GM21825 (cell line): ENCODE results near the gene OR51A2.
"Not testable (repeated sequence)": the region's sequence is repeated elsewhere in the genome, so short reads cannot be mapped to it uniquely, and the experiment has no call there.

Source experiments
- ATAC-seq: cut with Tn5 transposase; IDR thresholded peaks from one replicate; pipeline ENCODE4 v1.9.1; 2021; ENCODE audit warnings: mild to moderate bottlenecking, moderate library complexity; ENCODE audit not compliant: unreplicated experiment

OR51A2 gene, protein sequence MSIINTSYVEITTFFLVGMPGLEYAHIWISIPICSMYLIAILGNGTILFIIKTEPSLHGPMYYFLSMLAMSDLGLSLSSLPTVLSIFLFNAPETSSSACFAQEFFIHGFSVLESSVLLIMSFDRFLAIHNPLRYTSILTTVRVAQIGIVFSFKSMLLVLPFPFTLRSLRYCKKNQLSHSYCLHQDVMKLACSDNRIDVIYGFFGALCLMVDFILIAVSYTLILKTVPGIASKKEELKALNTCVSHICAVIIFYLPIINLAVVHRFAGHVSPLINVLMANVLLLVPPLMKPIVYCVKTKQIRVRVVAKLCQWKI

DNA sequence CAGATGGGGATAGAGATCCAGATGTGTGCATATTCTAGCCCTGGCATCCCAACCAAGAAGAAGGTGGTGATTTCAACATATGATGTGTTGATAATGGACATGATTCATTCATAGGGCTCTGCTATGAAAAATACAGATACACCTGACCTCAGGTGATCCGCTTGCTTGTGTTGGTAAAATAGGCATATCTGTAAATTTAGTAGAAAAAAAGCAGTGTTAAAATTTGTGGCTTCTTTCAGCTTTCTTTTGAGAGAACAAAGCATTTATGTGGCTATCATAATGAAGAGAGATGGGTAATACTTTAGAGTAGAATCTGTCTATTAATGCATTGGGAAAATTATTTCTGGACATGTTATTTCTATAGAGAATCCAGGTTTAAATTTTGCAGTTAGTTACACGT lies at the start of gene OR51A2:
Gene OR51A2, minus strand, starts transcription at position 101 of the 400 bp plus-strand sequence. Its CDS starts 0 bp downstream, at position 101.
- ATAC-seq: not testable (repeated sequence)

- ATAC-seq: no peak
Measured at GRCh38 chr11:5004424-5005274, 49.1 kb upstream of the OR51A2 start.

DNA sequence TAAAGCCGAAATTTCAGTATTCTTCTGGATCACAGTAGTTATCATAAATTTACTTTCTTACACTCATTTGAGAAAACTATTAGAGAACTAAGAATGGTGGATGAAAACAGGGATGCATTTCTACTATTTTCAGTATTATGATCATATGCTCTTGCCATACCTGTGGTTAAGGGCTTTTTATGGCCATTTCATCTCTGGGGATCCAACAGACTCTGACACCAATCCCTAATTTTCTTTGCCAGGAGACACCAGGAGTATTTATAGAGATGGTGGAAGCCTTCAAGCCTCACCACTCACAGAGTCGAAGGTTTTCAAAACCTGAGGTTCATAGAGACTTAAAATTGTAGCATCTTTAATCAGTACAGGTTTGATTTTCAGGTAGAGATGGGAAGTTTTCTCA lies 39.0 kb upstream of the OR51A2 start, which contains the start of gene OR51L1:
Gene OR51L1, plus strand, starts transcription at position 301 of the 400 bp plus-strand sequence. CDS start 4,132 bp downstream, outside the sequence.
- no peak for ATAC-seq

DNA sequence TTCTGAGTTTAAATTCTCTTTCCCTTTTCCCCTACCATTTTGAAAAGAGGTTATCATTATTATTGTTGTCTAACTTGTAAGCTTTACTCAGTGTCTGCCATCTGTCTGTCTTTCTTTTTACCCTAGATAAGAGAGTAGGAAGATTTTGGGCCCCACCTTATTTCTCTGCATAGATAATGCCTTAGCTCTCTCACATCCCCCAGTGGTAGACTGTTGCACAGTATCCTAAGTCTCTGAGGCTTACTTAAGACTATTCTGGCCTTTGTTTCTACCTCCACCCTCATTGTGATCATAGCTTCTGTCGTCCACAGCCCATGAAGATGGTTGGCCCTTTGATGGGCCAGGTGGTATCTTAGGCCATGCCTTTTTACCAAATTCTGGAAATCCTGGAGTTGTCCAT lies 35.5 kb upstream of the OR51A2 start:
- ATAC-seq: no peak

- no peak for ATAC-seq
Measured at GRCh38 chr11:4983841-4984240, 28.3 kb upstream of the OR51A2 start.

DNA sequence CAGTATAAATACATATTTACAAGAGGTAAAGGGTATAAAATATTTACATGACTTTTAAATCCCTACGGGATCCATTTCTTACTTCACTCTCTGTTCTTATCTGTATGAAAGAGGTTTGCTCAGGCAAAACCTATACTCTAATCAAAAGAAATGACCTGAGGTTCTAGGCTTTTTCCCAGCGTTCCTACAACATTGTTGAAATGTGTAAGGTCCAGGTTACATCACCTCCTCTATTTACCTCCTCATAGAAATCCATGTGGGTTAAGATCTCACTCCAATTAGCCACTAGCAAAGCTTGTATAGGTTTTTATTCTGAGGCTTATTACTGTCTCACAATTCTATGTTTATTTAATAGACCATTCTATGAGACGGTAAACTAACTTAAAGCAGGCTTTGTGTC lies 27.2 kb upstream of the OR51A2 start:
- ATAC-seq: no peak

DNA sequence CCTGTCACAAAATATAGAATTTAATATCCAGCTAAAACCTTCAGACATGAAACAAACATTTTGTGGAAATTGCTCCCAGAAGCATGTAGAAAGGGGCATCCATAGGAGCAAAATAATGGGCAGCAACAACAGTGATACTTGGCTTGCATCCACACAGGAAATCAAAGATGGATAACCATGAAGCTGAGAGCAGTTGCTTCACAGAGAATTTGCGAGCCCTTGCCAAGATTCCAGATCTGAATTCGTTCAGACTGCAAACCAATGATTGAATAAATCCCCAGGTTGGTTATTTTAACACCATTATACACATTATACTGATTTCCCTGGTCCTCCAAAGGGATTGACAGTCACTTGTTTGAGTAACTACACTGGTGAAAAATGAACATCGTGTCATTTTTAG lies 23.5 kb upstream of the OR51A2 start:
- ATAC-seq: no peak

DNA sequence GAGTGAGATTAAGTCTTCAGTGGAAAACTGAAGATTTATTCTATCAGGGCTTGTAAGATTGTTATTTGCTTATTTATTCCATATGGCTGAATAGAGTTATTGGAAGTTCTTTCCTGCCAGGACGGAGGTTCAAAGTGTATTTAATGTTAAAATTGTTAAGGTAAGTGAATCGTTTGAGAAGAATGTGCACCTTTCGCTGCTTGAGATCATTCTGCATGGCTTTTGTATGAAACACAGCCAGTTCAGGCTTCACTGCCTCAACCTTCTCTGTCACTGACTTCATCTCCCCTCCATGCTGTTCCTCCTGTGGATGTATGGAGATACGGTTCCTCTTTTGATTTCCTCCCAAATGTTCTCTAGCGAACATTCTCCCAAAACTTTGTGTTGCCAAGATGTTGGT lies 19.9 kb upstream of the OR51A2 start:
- no peak for ATAC-seq

- ATAC-seq: no peak
Measured at GRCh38 chr11:4962816-4963215, 7.3 kb upstream of the OR51A2 start.

GRCh38 chr11:4960877-4961276 lies 5.4 kb upstream of the OR51A2 start:
- no peak for ATAC-seq

DNA sequence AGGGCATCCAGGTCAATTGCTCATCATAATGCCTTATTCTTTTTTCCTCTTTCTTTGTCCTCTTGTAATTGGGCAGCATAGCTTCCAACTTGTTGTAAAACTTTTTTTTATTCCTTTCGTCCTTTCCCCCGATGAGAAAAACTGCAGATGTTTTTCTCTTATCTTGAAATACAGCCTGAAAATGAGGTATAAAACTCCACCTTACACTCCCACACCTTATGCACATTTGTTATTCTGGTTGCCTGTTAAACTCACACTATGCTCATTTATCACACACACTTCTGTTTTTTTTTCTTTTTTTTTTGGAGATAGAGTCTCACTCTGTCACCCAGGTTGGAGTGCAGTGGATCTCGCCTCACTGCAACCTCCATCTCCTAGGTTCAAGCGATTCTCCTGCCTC lies 1.9 kb upstream of the OR51A2 start:
- no peak for ATAC-seq

DNA sequence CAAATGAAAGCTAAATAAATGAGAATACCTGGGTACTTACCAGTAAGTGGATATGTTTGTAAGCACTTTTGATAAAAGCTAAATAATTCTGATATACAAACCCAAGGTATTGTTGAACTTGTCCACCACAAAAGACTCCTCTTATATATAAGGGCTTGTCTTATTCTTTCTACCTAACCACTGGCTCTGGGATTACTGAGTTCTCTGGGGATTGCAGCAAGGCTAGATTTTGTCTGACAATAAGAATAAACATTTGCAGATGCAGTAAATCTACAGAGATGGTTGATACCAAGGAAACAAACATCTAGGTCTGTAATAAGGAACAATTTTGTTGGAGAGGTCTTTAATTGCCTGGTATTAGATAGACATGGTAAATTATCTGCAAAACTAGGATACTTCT lies 8.0 kb downstream of the OR51A2 start, which contains the start of gene OR51A4:
Gene OR51A4, minus strand, starts transcription at position 101 of the 400 bp plus-strand sequence. CDS start 505 bp downstream, outside the sequence.
- no peak for ATAC-seq

GRCh38 chr11:4936745-4937144 lies 18.8 kb downstream of the OR51A2 start:
- no peak for ATAC-seq

- no peak for ATAC-seq
Measured at GRCh38 chr11:4932751-4933150, 22.8 kb downstream of the OR51A2 start.

- ATAC-seq: no peak
Measured at GRCh38 chr11:4926608-4927007, 28.9 kb downstream of the OR51A2 start.

DNA sequence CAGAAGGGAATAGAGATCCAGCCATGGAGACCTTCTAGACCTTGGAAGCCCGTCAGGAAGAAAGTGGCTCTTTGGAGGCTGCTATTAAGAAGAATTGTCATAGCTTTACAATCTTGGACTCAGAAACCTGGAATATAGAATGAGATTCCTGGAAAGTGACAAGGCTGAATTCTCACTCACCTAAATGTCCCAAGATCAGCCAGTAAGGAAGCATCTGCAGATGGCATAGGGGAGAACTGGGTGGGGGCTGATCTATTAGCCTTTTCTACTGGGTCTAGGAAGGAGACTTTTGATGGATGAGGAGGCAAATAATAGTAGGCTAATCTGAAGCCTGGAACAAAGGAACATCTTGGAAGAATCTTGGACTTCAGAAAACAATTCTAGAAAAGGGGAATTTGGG lies 31.3 kb downstream of the OR51A2 start, which contains the start of gene OR51G1:
Gene OR51G1, minus strand, starts transcription at position 101 of the 400 bp plus-strand sequence. Its CDS starts 0 bp downstream, at position 101.
- no peak for ATAC-seq

- ATAC-seq: no peak
Measured at GRCh38 chr11:4922304-4922703, 33.2 kb downstream of the OR51A2 start.

DNA sequence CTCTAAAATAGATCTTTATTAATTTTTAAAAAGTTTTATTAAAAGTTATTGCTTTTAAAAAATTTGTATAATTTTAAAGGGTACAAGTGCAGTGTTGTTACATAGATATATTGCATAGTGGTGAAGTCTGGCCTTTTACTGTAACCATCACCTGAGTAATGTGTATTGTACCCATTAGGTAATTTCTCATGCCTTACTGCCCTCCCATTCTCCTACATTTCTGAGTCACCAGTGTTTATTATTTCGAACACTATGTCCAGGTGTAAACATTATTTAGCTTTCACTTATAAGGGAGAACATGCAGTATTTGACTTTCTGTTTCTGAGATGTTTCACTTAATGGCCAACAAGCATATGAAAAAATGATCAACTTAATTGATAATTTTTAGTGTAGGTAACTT lies 33.7 kb downstream of the OR51A2 start:
- no peak for ATAC-seq

GRCh38 chr11:4919250-4919649 lies 36.3 kb downstream of the OR51A2 start, which contains the start of gene OR51G2:
Gene OR51G2, minus strand, starts transcription at chr11:4919350. Its CDS starts 3,687 bp downstream, at chr11:4915663.
- ATAC-seq: no peak

GRCh38 chr11:4916581-4916980 lies 38.9 kb downstream of the OR51A2 start:
- no peak for ATAC-seq
